GM19238 (cell line): Measurements from ENCODE around the gene NLN.

ENCODE experiments used
- DNase-seq: peaks from one replicate; pipeline ENCODE4 v3.0.0; 2011; ENCODE audit warnings: low spot score; ENCODE audit not compliant: insufficient read length

NLN gene

DNA sequence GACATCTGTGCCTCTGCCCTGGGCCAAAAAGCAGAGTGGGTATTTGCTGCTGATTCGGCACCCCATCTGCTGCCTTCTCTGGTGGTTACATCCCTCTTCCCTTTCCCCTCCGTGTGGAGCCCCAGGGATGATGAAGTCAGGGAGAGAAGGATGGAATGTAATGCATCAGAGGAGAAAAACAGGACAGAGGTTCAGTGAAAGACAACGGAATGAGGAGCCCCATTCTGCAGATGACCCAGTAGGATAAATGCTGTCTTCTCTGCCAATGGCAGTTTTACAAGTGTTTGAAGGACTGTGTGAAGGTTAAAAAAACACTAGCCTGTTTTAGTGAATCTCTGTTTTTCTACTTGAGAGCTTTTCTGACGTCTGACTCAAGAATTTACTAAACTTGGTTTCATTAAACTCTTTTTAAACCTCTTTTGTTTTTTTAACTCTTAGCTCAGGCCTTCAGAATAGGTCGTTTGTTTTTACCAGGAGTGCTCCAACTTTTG, 86.3 kb downstream of the NLN start:
- DNase-seq: no peak

- no peak for DNase-seq
Observed at GRCh38 chr5:65808818-65809217, 86.8 kb downstream of the NLN start.

GRCh38 chr5:65809817-65810531, 88.0 kb downstream of the NLN start:
- no peak for DNase-seq

DNA sequence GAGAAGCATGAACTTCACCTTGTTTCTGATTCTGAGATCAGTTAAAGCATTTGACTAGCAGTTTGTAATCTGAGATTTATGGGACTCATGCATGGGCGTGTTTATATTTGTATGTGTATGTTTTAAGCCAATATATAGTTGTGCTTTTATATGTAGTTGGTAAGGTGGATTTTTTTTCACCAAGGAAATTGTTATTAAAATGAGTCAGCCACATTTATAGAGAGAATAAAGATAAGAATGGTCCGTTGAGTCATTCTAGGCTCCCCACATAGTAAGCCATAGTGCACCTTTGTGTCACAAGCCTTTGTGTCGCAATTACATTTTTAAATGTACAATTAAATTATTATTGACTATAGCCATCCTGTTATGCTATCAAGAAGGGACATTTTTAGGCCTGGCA, 89.0 kb downstream of the NLN start:
- no peak for DNase-seq

- DNase-seq: no peak
Observed at GRCh38 chr5:65811885-65812284, 89.9 kb downstream of the NLN start.

DNA sequence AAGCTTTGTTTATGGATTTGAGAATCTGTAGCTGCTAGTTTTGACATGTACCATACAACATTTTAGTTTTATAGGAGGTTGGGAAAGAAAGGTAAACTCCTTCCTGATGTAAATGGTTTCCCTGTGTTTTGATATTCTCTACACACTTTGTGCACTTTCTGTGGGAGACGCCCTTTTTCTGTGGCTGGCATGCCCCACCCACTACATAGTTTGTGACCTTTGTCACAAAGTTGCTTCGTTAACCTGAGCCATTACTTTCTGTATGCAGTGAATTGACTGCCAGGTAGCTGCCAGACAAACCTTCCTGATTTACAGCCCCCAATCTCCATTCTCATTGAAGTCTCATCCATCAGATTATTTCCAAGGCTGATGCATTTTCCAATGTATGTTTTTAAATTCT, 90.6 kb downstream of the NLN start:
- no peak for DNase-seq

DNA sequence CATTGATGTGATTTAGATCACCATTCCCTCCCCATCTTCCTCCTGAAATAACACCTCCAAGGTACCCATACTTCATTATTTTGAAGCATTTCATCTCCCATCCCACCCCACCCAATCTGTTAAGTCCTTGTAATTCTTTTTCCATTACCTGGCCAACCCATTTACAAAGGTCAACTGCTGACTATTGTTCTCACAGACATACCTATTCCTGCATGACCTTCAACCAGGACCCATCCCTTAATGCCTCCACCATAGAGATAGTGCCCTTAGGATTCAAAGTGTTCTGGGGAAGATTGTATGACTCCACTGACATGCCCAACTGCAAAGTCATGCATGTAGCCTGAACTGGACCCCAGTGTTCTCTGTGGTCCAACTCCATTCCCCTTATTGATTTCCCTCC, 91.2 kb downstream of the NLN start:
- DNase-seq: no peak

- no peak for DNase-seq
Observed at GRCh38 chr5:65815161-65815560, 93.2 kb downstream of the NLN start.

DNA sequence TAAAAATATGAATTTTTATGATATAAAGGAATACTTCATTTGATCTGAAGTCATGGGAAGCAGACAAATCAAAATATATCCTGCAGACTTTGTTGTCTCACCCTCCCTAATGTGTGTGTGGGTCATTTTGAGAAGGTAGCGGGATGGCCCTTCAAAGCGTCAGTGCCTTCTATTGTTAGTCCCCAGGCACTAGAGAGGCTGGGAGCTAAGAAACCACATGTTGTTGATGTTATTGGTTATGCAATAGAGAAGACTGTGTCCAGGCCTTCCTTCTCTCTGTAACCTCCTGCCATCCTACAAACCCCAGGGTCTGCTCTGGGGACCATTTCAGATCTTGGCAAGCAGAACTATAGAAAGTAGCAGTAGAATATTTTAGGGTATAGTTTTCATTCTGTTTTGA, 94.7 kb downstream of the NLN start:
- DNase-seq: no peak

- no peak for DNase-seq
Observed at GRCh38 chr5:65817931-65818330, 95.9 kb downstream of the NLN start.

- DNase-seq: no peak
Observed at GRCh38 chr5:65818592-65818991, 96.6 kb downstream of the NLN start.

- DNase-seq: no peak
Observed at GRCh38 chr5:65819215-65819904, 97.4 kb downstream of the NLN start.

- no peak for DNase-seq
Observed at GRCh38 chr5:65819905-65820240, 97.9 kb downstream of the NLN start.

GRCh38 chr5:65820373-65820772, 98.4 kb downstream of the NLN start:
- no peak for DNase-seq

- no peak for DNase-seq
Observed at GRCh38 chr5:65821966-65822365, 100.0 kb downstream of the NLN start.

DNA sequence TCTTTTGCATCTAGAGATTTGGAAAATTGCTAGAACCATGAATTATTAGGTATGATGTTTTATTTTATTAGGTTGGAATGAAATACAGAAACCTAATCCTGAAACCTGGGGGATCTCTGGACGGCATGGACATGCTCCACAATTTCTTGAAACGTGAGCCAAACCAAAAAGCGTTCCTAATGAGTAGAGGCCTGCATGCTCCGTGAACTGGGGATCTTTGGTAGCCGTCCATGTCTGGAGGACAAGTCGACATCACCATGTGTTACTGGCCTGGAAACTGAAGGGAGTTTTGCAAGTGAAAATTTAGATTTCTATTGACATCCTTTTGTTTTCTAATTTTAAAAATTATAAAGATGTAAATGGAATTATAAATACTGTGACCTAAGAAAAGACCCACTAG, 100.7 kb downstream of the NLN start:
- DNase-seq: no peak

- no peak for DNase-seq
Observed at GRCh38 chr5:65823204-65823603, 101.2 kb downstream of the NLN start.

DNA sequence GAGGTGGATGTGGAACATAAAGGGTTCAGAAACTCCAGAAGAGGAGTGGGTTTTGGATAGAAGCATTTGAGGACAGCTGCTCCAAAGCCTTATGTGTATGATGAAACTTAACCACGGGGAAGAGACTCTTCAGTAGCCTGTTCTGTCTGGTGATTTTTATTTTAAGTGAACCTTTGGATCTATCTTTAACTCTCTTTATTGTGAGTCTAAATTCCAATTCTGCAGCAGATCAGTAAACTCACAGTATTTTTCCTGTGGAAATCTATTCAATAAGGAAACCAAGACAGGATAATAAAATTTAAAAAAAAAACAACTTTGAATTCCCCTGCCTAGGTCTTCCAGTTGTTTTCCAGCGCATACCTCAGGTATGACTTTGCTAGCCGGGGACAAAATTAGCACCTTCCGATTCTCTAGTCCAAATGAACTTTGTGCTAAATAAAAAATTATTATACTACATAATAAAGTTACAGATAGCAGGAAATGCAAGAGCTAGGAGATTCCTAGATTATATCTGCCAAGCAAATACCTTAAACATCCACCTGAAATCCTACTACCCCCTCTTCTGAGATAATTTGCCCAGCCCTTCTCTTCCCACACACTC, 101.9 kb downstream of the NLN start:
- no peak for DNase-seq

- DNase-seq: peak; percentile 17
Observed at GRCh38 chr5:65825408-65826328, 103.7 kb downstream of the NLN start.

GRCh38 chr5:65828022-65828896, 106.3 kb downstream of the NLN start:
- no peak for DNase-seq

DNA sequence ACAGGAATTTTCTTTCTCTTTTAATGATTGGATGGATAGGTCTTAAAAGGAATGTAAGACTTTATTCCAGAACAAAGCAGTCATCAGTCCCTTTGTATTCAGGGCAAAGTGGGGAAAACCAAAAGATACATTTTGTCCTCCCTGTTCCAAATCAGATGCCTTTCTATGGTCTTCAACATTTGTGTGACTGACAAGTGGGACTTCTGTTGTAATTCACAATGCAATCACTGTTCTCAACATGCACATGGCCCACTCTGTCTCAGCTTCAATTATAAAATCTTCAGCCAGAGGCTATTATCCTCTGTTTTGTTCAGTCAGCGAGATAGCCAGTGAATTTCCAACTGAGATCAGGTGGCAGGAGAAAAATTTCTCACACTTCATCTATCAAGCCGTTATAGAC, 108.9 kb downstream of the NLN start:
- no peak for DNase-seq
